Head of caudate nucleus (tissue), 42 donors: ENCODE results near the gene UBC.
A peak's percentile ranks its signal among the peaks of the same experiment; 100 is the strongest.

ENCODE experiments used
- DNase-seq, 42 donors: peaks; one replicate each; pipeline versions ENCODE4 v3.0.0 to v3.0.0-alpha.2; 2020 to 2021; ENCODE audit warnings: mixed read lengths in 7 of 42
- intact Hi-C: fragments of 100-400 bp; cut with DNase I; formaldehyde crosslinking; loops from one replicate; pipeline ENCODE4 v1.15.0; 2022

The UBC gene

GRCh38 chr12:124872068-124872719, 42.3 kb downstream of the UBC start:
- intact Hi-C loops, result no loop called here
- DNase-seq, result no peak

- DNase-seq, result no peak
- intact Hi-C loops, result no loop called here
Measured at GRCh38 chr12:124871297-124871696, 43.2 kb downstream of the UBC start.

DNA sequence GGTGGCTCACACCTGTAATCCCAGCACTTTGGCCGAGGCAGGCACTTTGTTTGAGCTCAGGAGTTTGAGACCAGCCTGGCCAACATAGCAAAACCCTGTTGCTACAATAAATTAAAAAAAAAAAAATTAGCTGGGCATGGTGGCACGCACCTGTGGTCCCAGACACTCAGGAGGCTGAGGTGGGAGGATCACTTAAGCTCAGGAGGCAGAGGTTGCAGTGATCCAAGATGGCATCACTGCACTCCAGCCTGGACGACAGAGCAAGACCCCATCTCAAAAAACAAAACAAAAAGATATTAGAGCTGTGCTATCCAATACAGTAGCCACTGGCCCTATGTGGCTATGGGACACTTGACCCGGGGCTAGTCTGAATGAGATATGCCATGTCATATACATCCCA, 43.9 kb downstream of the UBC start:
- intact Hi-C loops, result no loop called here
- no peak for DNase-seq

DNA sequence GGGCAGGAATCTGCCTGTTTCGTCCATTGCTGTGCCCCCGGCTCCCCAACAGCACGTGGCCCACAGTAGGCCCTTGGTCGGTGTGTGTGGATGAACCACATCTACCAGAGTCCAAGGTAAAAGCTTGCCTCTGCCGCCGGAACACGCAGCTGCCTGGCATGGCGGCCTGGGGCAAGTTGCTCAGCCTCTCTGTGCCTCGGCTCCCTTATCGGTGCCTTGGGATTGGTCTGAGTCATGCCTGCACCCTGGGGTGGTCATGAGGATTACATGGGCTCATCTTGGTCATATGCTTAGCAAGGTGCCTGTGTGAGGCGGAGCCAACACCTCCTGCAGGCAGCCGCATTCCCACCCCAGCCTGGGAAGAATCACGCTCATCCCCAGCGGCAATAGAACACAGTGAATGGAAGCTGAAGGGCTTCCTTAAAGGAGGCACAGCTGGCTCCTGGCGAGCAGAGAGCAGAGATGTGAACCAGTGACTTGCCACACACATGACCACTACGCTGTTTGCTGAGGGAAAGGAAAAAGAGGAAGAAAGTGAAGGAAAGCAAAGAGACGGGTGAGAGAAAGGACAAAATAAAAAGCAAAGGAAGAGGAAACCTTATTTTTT, 45.3 kb downstream of the UBC start:
- peak in 3 of 42 donors; percentile 15 to 30 (median 30) for DNase-seq
- intact Hi-C loops, result no loop called here

DNA sequence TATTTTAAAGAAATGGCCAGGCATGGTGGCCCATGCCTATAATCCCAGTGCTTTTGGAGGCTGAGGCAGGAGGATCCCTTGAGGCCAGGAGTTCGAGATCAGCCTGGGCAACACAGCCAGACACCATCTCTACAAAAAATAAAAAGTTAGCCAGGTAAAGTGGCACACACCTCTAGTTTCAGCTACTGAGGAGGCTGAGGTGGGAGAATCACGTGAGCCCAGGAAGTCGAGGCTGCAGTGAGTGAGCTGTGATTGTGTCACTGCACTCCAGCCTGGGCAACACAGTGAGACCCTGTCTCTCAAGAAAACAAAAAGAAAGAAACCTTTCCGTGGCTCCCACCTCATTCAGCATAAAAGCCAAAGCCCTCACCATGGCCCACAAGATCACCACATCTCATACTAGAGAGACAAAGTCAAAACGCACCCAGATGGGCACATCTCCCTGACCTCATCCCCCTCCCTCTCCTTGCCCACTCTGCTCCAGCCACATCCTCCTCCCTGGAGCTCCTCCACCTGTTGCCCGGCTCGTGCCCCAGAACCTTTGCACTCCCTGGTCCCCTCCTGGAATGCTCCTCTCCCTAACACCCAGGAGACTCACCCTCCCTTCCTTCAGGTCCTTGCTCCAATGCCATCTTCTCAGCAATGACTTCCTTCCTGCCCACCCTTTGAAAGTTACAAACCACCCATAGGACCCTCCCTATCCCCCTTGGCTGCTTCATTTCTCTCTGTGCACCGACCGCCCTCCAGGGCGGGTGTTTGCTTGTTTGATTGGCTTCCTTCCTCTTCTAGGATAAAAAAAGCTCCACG, 46.0 kb downstream of the UBC start:
- intact Hi-C loops, result no loop called here
- no peak for DNase-seq

- no peak for DNase-seq
- intact Hi-C loops, result no loop called here
Measured at GRCh38 chr12:124867401-124867930, 47.0 kb downstream of the UBC start.

- no peak for DNase-seq
- intact Hi-C loops, result no loop called here
Measured at GRCh38 chr12:124866883-124867400, 47.5 kb downstream of the UBC start.

GRCh38 chr12:124866195-124866882, 48.1 kb downstream of the UBC start:
- no peak for DNase-seq
- intact Hi-C loops, result no loop called here

- intact Hi-C loops, result no loop called here
- no peak for DNase-seq
Measured at GRCh38 chr12:124865728-124866127, 48.7 kb downstream of the UBC start.

DNA sequence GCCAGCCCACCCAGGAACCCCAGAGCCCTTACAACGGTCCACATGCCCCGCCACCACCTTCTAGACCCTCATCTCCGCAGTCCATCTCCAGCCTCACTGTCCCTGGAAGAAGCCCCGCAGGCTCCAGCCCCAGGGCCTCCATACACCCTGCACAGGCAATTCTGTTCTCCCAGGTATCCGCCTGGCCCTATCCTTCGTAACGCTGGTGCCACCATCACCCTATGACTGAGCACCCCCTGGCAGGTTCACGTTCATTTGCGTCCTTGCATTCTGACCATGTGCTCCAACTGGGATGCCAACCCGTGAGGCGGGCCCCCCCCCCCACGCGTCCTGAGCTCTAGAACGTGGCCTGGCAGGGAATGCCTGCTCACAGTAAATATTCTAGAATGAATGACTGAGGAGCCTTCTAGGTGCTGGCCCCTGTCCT, 50.1 kb downstream of the UBC start:
- no peak for DNase-seq
- intact Hi-C loops, result loop anchor here (5.0 kb wide), 1 partner anchor 38 kb away; no protein-coding TSS in a partner anchor

DNA sequence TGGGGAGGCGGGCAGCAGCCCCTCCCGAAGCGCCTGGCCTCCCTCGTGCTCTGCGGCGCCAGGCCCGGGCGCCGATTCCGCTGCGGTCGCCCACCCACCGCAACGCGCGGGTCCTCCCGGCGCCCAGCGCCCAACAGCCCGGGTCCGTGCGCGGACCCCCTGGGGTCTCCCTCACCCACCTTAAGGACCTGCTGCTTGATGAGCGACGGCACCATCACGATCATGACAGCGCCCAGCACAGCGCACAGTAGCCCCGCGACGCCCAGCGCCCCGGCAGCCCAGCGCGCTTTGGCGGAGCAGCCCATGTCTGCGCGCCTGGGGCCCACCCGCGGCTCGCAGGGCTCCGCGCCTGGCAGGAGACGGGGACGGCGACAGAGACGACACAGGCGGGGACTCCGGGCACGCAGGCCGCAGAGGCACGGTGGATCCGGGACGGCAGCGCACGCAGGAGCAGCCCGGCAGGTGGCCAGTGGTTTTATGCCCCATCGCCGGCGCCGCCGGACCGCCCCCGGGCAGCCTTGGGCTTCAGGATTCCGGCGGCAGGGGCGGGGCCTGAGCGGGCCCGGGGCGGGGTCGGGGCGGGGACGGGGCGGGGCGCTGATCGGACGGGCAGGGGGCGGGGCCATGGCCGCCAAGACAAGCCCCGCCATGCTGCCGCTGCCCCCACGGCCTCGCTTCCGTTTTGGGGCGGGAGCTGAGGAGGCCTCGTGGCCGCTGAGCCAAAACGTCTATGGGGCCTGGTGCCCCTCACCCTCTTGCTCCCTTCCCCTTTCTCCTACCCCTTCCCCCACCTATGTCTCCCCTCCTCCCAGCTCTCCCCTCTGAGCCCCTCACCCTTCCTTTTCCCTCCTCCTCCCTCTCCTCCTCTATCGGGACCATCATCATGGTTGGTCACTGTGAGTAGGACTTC, 50.8 kb downstream of the UBC start, which contains the start of gene SCARB1:
Gene SCARB1, minus strand, starts transcription at position 449 of the 910 bp plus-strand sequence. Its CDS starts 144 bp downstream, at position 305.
- DNase-seq, result peak; percentile 69 to 94 (median 88)
- intact Hi-C loops, result loop anchor here (5.0 kb wide), 1 partner anchor 39 kb away; no protein-coding TSS in a partner anchor

DNA sequence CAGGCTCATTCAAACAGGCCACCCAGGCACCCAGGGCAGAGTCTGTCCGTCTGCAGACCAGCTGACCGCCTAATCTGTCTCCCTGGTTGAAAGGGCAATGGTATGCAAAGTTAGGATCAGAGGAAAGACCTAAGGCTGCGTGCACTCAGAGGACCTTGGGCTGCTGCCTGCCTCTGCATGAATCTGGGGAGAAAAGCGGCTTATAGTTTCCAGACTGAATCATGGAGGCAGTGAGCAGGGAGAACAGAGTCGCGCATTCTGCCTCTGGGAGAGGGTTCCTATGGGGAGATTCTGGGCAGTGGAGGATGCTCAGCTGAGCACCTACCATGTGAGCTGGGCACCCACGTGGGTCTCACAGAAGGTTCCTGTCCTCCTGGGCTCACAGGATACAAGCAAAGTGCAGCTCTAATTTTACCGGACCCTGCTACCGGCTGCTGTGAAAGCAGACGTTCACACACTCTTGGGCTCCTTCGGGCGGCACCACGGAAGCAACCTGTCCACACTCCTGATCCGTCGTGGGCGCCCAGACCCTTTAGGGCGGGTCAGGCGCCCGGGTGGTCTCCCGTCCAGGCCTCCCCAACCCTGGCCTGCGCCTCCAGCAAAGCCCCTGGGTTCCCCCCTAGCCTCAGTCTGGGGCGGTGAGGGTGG, 51.6 kb downstream of the UBC start:
- peak; percentile 46 to 84 (median 72) for DNase-seq
- intact Hi-C loops, result loop anchor here (5.0 kb wide), 1 partner anchor 39 kb away; no protein-coding TSS in a partner anchor

DNA sequence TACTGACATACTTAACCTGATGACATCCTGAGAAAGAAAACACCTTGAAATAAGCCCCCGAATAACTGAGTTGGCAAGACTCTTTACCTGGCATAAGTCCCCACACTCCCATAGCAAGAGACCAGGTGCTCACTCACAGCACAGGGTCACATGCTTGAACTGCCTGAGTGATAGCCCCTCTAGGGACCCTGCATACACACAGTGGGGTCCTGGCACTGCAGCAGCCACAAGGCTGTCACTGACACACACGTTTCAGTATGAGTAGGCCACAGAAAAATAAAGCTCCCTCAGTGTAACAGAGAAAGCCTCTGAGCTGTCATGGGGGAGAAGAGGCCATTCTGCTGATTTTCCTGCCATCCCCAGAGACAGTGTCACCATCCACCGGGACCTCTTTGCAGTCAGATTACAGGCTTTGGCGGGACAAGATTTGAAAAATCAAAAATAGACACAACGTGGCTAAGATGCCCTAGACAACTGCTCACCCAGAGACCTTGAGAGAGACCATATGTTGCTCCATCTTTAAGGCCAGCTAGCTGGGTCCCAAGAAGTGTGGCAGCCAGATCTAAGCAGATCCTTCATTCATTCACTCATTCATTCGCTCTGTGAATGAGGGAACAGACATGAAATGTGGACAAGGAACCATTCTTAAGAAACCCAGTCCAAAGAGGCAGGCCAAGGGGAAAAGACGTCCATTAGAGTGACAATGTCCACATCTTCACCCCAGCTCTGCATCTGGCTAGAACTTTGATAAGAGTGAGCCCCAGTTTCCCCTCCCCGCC, 52.4 kb downstream of the UBC start:
- peak in 1 of 42 donors; percentile 32 for DNase-seq
- intact Hi-C loops, result loop anchor here (5.0 kb wide), 1 partner anchor 40 kb away; no protein-coding TSS in a partner anchor
